HG02885 (cell line): ENCODE measurements around the gene HRCT1.
"Not testable (repeated sequence)": the region's sequence is repeated elsewhere in the genome, so short reads cannot be mapped to it uniquely, and the experiment has no call there.

ENCODE experiments used
- ATAC-seq: cut with Tn5 transposase; IDR thresholded peaks from one replicate; pipeline ENCODE4 v1.9.1; 2021; ENCODE audit warnings: mild to moderate bottlenecking; ENCODE audit not compliant: unreplicated experiment, poor library complexity

Gene HRCT1

DNA sequence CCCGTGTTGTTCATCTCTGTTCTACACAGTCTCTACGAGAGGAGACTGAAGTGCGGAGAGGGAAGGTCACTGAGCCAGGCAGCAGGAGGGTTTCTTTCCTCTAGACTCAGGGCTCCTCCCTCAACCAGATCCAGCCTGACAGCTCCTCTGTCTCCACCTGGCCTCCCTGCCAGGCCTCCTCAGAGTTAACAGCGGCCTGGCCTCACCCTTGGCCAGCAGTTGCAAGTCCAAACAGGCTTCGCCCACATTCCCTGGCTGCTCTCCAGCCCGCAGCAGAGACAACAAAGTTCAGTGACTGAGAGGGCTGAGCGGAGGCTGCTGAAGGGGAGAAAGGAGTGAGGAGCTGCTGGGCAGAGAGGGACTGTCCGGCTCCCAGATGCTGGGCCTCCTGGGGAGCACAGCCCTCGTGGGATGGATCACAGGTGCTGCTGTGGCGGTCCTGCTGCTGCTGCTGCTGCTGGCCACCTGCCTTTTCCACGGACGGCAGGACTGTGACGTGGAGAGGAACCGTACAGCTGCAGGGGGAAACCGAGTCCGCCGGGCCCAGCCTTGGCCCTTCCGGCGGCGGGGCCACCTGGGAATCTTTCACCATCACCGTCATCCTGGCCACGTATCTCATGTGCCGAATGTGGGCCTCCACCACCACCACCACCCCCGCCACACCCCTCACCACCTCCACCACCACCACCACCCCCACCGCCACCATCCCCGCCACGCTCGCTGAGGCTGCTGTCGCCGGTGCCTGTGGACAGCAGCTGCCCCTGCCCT is at the start of gene HRCT1:
TSS of gene HRCT1 (plus strand) at position 291 of the 768 bp plus-strand sequence. CDS start at position 377, 86 bp downstream.
- ATAC-seq, result no peak

DNA sequence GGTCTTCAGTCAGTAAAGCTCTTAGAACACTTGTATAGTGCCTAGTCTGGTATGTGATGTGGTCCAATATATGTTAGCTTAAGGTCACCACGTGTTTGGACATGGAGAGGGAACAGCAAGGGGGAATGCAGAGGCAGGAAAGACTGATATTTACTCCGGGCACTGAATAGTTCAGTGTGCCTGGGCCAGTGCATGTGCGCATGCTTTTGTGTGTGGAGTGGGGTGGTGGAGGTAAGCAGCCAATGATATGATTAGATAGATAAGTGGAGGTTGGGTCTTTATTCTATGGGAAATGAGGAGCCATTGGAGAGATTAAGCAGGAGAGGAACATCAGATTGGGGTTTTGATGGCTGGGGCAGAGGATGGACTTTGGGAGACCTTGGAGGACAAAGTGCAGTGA is 49.8 kb upstream of the HRCT1 start:
- no peak for ATAC-seq

DNA sequence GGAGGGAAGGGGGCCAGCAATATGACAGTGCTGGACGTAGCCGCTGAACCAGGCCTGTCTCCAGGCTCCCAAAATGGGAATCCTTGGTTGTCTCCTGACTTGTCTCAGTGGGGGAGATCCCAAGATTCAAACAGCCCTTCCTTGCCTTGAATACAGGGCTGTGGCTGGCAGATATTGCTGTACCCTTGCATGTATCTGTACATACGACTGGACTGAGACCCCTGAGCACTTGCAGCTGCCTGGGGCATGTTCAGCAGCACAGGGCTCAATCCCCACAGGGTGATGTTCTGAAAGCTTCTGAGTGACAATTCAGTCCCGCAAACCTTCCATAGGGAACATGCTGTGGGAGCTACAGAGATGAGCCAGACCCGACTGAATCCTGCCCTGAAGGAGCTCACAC is 49.1 kb upstream of the HRCT1 start:
- no peak for ATAC-seq

DNA sequence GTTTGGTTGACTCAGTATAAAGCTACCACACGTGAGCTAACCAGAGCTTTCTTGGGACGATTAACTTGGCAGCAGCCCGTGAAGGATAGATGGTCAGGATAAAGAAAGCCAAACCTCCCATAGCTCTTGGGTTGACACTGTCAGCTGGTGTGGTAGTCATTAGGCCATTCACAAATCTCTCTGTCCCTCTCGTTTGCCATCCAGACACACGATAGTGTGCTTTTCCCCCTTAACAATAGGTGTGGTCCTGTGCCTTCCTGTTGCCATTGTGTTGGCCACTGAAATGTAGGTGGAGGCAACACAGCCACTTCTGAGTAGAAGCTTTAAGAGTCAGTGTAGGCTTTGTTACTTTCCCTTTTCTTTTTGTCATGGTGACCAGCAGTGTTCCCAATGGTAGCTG is 47.5 kb upstream of the HRCT1 start:
- no peak for ATAC-seq

DNA sequence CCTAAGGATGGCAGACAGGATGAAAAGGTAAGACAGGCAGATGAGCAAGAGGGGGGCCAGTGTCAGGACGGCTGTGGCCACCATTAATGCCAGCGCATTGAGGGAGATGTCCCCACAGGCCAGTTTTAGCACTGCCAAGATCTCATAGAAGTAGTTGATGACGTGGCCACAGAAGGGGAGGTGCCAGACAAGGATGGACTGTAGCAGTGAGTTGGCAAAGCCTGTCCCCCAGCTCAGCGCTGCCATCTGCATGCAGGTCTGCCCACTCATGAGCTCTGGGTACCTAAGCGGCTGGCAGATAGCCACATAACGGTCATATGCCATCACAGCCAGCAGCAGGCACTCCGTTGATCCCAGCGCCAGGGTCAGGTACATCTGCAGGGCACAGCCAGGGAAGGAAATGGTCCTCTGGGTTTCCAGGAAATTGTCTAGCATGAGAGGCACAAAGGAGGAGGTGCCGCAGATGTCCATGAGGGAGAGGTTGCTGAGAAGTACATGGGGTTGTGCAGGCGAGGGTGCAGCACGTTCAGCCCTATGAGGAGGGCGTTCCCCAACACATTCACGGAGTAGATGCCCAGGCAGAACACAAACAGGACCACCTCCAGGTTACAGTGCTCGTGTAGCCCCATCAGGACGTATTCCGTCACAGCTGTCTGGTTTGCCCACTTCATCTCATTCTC is 46.6 kb upstream of the HRCT1 start:
- ATAC-seq, result no peak

DNA sequence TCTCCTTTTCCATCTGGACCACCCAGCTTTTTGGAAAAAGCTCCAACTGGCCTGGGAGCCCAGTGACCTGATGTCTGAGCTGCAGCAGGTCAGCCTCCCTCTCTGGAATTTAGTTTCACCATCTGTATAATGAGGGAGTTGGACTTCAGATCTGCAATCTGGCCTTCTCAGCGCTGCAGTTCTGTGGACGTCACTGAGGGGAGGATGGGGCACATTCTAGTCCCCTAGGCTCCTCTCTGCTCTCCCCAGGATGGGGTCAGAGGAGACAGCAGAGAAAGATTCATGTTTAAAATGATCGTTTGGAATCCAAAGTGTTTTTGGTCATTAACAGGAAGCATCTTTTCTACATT is 46.0 kb upstream of the HRCT1 start:
- no peak for ATAC-seq

DNA sequence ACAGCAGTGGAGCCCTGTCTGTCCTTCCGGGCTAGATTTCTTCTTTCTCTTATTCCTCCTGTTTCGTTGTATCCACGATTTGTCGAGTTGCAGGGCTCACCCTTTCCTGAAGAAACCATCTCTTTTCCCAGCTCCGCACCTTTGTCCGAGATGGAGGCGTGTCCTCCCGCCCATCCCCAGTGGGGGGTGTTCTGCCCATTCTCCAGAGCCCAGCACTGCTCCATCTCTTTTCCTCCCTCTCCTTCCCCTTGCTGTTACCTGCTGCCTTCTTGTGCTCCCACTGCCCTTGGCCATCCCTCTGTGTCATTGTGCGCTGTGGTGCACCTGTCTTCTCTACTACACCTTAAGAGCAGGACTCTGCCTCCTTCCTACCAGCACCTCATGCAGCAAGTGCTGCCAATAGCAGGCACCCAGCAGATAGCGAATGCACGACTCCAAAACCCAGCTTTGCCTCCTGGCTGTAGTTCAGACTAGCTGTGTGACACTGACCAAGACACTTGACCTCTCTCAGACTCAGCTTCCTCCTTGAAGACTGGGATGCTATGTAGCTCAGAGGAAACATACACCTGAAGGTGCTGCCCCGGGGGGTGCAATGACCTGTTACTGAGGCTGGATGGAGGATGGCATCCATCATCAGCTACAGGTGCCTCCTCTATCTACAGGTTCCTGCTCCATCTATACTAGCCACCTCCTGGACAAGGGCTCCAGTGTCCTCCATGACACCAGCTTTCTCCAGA is 44.7 kb upstream of the HRCT1 start:
- no peak for ATAC-seq

DNA sequence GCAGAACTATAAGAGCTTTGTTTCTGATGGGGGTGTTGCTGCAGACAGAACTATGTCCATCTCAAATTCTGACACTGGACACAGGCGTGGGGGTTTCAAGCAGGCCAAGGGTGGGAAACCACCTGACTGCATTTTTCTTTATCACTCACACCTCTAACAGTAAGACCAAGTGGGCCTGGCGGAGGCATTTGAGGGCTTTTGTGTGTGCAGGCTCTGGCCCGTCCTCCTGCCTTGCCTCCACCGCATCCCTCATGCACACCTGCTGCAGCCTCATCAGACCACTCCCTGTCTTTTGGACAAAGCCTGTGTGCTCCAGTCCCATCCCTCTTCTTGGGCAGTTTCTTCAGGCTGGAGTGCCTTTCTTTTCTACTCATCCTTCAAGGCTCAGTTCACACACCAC is 43.7 kb upstream of the HRCT1 start:
- ATAC-seq, result no peak

DNA sequence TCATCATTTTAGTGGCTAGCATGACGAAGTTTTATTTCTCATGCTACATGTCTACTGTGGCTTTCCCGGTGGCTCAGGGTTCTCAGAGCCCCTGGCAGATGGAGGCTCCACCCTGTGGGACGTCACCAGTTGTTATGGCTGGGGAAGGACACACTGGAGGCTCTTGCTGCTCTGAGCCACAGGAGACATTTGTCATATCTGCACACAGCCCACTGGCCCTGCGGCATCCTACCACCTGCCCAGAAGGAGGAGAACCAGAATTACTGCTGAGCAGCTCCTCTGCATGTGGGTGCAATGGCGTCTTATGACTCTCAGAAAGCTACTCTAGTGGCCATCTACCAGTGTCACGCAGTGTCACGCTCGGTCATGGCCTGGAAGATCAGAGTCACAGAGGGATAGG is 42.4 kb upstream of the HRCT1 start:
- no peak for ATAC-seq

DNA sequence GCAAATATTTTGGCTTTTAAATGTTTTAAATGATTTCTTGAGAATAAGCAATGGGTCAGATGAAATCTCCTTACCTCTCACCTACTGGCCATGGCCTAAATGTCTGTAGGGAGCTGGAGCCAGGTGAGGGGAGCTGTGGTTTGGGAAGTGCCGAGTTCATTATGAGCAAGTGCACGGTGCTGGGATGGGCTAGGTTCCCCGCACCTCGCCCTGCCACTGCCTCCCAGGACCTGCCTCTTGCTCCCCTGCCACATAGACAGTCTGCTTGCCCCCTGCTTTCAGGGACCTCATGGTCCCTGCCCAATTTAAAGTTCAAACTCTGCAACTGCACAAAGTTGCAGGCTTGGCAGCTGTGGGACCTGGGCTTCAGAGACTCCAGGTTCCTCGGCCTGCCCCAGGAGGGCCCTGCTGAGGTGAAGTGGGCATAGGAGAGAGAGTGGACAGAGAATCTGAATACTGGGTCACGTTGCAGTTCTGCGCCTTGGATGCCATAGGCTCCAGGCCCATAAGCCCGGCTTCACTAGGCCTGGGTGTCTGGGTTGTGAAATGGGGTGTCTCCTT is 41.2 kb upstream of the HRCT1 start:
- ATAC-seq, result no peak

DNA sequence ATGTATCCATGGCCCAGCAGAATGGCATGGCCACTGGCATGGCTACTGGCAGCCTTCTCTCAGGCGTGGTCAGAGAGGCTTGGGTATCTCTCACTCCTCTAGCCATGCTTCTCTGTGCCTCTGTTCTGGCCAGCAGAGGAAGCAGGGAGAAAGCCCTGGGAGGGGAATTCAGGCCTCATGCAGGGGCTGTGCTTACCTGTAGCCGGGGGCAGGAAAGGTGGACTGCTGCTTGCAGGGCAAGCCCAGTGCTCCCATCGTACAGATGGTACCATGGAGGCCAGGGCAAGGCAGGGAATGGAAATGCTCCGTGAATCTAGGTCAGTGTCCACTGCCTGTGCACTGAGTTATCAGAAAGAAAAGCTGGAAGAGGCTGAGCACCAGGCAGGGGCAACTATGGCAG is 38.5 kb upstream of the HRCT1 start:
- ATAC-seq, result no peak

DNA sequence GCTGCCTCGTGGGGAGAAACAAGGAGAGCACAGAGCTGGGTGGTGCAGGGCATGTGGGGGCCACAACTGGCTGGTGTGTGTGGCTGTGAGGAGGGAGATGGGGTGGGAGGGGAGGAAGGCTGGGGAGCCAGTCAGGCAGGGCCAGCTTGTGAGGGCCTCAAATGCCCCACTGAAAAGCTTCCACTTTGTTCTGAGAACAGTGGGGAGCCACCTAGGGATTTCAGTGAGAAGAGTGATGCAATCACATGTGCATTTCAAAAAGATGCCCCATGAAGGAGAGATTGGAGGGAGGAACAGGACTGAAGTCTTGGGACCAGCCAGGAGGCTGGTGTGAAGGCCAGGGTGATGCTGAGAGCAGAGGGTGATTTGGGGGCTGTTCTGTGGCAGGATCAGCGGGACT is 37.1 kb upstream of the HRCT1 start:
- no peak for ATAC-seq

DNA sequence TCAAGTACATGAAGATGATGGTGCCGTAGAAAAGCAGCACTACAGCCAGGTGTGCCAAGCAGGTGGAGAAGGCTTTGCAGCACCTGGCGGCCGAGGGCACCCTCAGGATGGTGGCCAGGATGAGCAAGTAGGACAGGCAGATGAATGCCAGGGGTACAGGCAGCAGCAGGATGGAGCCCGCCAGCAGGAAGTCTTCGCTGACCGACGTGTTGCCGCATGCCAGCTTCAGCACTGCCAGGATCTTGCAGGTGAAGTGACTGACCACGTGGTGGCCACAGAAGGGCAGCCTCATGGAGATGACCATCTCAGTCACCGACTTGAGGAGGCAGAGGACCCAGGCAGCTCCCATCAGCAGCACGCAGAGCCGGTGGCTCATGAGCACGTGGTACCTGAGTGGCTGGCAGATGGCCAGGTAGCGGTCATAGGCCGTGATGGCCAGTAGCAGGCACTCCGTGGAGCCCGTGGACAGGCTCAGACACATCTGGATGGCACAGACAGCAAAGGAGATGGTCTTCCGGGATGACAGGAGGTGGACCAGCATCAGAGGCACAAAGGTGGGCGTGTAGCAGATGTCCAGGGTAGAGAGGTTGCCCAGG is 36.3 kb upstream of the HRCT1 start:
- no peak for ATAC-seq

DNA sequence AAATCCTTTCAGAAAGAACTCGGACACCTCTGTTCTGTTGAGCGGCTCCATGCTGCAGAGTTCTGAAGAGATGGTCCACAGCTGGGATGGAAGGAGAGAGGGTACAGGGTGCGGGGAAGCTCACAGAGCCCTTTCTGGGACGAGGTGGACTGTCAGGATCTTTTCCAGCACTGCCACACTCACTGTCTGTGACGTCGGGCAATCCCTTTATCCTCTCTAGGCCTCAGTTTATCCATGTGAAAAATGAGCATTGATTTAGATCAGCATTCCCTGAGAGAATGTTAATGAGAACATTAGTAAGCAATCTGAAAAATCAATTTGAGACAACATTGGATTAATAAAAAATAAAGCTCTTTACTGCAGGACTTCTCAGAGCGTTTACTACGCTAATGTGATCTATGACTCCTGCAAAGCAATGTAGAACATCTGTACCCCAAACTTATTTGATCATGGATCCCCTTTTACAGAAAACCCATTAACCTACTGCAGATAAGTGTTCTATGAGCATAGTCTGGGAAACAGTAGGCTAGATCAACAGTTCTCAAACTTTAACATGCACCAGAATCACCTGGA is 35.6 kb upstream of the HRCT1 start, which contains the start of gene OR13J1:
TSS of gene OR13J1 (minus strand) at position 51 of the 573 bp plus-strand sequence. CDS start at position 51, 0 bp downstream.
- ATAC-seq, result no peak

DNA sequence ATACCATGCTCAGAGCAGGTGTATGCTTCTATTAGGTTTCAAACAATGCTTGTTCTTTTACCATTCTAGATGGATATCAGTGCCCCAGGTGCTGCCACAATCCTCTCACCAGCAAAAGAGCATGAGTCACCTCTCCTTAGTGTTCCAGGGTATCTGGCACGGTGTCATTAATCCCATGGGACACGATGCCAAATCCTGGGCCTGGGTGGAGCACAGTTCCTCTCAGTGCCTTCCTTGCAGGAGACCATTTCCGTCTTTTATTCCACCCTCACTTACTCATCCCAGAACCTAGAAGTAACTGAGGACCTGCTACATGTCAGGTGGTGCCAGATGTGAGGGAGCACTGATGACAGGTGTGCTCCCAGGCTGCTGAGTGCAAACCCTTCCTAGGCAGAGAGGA is 34.5 kb upstream of the HRCT1 start:
- no peak for ATAC-seq

DNA sequence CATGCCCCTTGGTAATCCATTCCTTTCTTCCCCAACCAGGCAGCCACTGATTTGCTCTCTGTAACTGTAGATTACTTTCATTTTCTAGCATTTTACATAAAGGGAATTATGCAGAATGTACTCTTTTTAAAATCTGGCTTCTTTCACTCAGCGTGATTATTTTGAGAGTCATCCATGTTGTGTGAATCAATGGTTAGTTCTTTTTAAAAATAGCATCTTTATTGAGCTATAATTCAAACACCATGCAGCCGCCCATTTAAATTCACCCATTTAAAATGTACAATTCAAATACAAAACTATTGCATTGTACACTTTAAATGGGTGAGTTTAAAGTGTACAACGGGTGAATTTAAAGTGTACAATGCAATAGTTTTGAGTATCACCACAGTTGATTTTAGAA is 33.5 kb upstream of the HRCT1 start:
- no peak for ATAC-seq

DNA sequence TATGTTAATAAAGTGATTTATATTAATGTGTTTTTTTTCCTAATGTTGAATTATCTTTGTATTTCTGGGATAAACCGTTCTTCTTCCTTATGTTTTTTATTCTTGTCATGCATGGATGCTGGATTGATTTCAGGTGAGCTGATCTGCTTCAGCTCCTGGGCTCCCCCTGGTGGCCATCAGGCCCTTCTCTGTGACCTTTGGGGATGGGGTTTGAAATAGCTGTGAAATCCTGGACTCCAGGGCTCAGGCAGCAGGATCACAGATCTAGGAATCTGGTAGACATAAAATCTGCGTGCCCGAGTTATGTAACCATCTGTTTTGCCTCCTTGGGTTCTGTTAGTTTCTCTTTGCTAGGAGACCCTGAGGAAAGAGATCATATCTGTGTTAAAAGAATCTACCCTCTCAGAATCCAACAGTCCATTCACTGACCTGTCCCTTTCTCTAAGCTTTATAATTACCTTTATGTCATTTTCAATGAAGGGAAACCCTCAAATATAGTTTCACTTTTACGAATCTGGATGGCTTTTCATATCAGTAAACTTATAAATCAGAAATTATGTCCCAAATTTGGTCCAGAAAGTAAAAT is 23.6 kb upstream of the HRCT1 start:
- ATAC-seq, result no peak

DNA sequence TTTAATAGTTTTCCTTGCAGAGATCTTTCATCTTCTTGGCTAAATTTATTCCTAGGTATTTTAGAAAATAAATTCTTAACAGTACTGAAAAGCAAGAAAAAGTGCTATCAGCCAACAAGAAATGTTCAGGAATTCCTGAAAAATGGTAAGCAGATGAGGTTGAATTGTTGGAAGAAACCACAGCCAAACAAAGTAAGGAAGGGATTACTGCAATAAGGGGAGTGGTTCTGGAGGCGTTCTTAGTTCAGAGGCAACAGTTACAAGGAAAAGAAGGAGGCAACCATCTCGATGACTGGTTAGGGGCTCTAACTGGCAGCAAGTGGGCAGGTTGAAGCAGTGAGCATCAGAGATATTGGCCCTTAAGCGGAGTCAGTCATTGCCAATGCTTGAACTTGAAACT is 23.0 kb upstream of the HRCT1 start:
- ATAC-seq, result no peak

DNA sequence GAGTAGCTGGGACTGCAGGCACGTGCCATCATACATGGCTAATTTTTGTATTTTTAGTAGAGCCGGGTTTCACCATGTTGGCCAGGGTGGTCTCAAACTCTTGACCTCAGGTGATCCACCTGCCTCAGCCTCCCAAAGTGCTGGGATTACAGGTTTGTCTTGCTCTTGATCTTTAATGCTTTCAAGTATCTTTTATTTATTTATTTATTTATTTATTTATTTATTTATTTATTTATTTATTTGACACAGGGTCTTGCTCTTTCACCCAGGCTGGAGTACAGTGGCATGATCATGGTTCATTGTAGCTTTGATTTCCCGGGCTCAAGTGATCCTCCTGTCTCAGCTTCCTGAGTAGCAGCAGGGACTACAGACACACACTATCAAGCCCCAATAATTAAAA is 21.1 kb upstream of the HRCT1 start:
- ATAC-seq, result not testable (repeated sequence)

DNA sequence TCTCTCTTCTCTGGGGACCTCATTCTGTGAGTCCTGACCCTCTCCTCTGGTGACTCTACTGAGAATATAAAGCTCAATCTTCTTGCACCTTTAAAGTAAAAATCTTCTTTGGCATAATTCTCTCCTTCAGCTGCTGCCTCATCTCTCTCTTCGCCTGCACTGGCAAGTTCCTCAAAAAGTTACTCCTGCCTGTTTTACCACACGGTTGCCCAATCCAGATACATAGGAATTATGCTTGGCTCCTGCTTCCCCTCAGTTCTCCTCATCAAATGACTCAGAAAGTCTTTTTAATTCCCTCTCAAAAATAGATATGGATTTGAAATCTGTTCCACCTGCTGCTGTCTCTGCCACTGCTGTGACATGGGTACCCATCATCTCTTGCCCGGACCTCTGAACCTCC is 14.4 kb upstream of the HRCT1 start:
- ATAC-seq, result no peak
